IgD-negative memory B cell (primary cell): ENCODE data around the gene AOPEP. TPM values are rescaled to one million over a fixed set of nuclear protein-coding genes. Genes with fewer than 3 reads are reported as not detected.

Experiments used
- H3K27ac Mint-ChIP-seq, 3 donors: one replicate each; pipeline ENCODE4 v1.8.0; 2020 to 2022; ENCODE audit warnings: mild to moderate bottlenecking in 3 of 3, mixed read lengths in 3 of 3, moderate library complexity in 1 of 3
- H3K27me3 Mint-ChIP-seq: one replicate; pipeline ENCODE4 v1.8.0; 2021; ENCODE audit warnings: mixed read lengths
- H3K36me3 Mint-ChIP-seq: one replicate; pipeline ENCODE4 v1.8.0; 2020; ENCODE audit warnings: mild to moderate bottlenecking, mixed read lengths
- H3K4me1 Mint-ChIP-seq, 3 donors: one replicate each; pipeline ENCODE4 v1.8.0; 2020 to 2022; ENCODE audit warnings: mixed read lengths in 3 of 3, mild to moderate bottlenecking in 1 of 3
- H3K4me3 Mint-ChIP-seq, 4 donors: one replicate each; pipeline ENCODE4 v1.8.0; 2020 to 2022; ENCODE audit warnings: mild to moderate bottlenecking in 4 of 4, mixed read lengths in 4 of 4, moderate library complexity in 3 of 4
- H3K9me3 Mint-ChIP-seq, 3 donors: one replicate each; pipeline ENCODE4 v1.8.0; 2020 to 2021; ENCODE audit warnings: mixed read lengths in 3 of 3, mild to moderate bottlenecking in 1 of 3
- polyA plus RNA-seq: library from polyadenylated mRNA; unstranded; fragments of 300-500 nt; fragmentation: Illumina TruSeq; gene quantifications from one replicate; pipeline ENCODE4 v1.2.3, GENCODE V29; 2021

The AOPEP gene
- polyA plus RNA-seq, 1 donor from 2014 or later: 4.5 TPM

GRCh38 chr9:95038666-95039065 lies 312.2 kb downstream of the AOPEP start:
- H3K9me3 Mint-ChIP-seq: no peaks in the 10 kb centered on the region
- no peaks in the 10 kb centered on the region for H3K27me3 Mint-ChIP-seq
- no peak overlapping the region for H3K27ac Mint-ChIP-seq
- no peak overlapping the region for H3K4me3 Mint-ChIP-seq
- peaks cover 5% of the 10 kb centered on the region for H3K36me3 Mint-ChIP-seq
- no peaks in the 10 kb centered on the region for H3K4me1 Mint-ChIP-seq

- Mint-ChIP-seq H3K36me3 (peaks cover 9% of the 10 kb centered on the region), H3K4me3 (no peak overlapping the region), H3K4me1 (no peaks in the 10 kb centered on the region)
Measured at GRCh38 chr9:95040106-95040505, 313.6 kb downstream of the AOPEP start.

GRCh38 chr9:95043826-95044225 lies 317.3 kb downstream of the AOPEP start:
- Mint-ChIP-seq H3K27ac (no peak overlapping the region), H3K27me3 (peaks cover 5% of the 10 kb centered on the region), H3K4me1 (peaks cover 2 to 6% (median 3%) of the 10 kb centered on the region in 3 donors), H3K9me3 (no peaks in the 10 kb centered on the region), H3K36me3 (peaks cover 5% of the 10 kb centered on the region), H3K4me3 (no peak overlapping the region)

More at GRCh38 chr9:95040106-95040505, 313.6 kb downstream of the AOPEP start:
- no peaks in the 10 kb centered on the region for H3K9me3 Mint-ChIP-seq
- H3K27me3 Mint-ChIP-seq: no peaks in the 10 kb centered on the region
- H3K27ac Mint-ChIP-seq: no peak overlapping the region

- Mint-ChIP-seq H3K4me3 (peak overlapping the region in 1 of 4 donors; percentile 13), H3K9me3 (no peaks in the 10 kb centered on the region)
Measured at GRCh38 chr9:95044731-95045508, 318.4 kb downstream of the AOPEP start.

GRCh38 chr9:95045751-95046150 lies 319.3 kb downstream of the AOPEP start:
- peaks cover 3% of the 10 kb centered on the region for H3K36me3 Mint-ChIP-seq
- H3K9me3 Mint-ChIP-seq: no peaks in the 10 kb centered on the region
- no peak overlapping the region for H3K27ac Mint-ChIP-seq
- H3K4me3 Mint-ChIP-seq: no peak overlapping the region
- H3K27me3 Mint-ChIP-seq: peaks cover 13% of the 10 kb centered on the region
- peaks cover 3 to 10% (median 6%) of the 10 kb centered on the region in 3 donors for H3K4me1 Mint-ChIP-seq

More at GRCh38 chr9:95044731-95045508, 318.4 kb downstream of the AOPEP start:
- peak overlapping the region in 1 of 3 donors; percentile 16 for H3K27ac Mint-ChIP-seq
- H3K4me1 Mint-ChIP-seq: peaks cover 3 to 10% (median 6%) of the 10 kb centered on the region in 3 donors
- peaks cover 11% of the 10 kb centered on the region for H3K27me3 Mint-ChIP-seq
- peaks cover 3% of the 10 kb centered on the region for H3K36me3 Mint-ChIP-seq

- no peaks in the 10 kb centered on the region for H3K9me3 Mint-ChIP-seq
- no peak overlapping the region for H3K27ac Mint-ChIP-seq
- H3K4me1 Mint-ChIP-seq: peaks cover 3 to 10% (median 6%) of the 10 kb centered on the region in 3 donors
- peaks cover 16% of the 10 kb centered on the region for H3K27me3 Mint-ChIP-seq
- peaks cover 3% of the 10 kb centered on the region for H3K36me3 Mint-ChIP-seq
- peak overlapping the region; percentile 77 to 89 (median 86) for H3K4me3 Mint-ChIP-seq
Measured at GRCh38 chr9:95047452-95048224, 321.1 kb downstream of the AOPEP start.

GRCh38 chr9:95048225-95049087 lies 322.0 kb downstream of the AOPEP start:
- Mint-ChIP-seq H3K27ac (no peak overlapping the region), H3K4me1 (peaks cover 3 to 10% (median 6%) of the 10 kb centered on the region in 3 donors), H3K36me3 (peaks cover 8% of the 10 kb centered on the region), H3K4me3 (peak overlapping the region; percentile 77 to 89 (median 86)), H3K27me3 (peaks cover 17% of the 10 kb centered on the region), H3K9me3 (no peaks in the 10 kb centered on the region)

- Mint-ChIP-seq H3K27ac (no peak overlapping the region), H3K4me1 (peaks cover 3 to 10% (median 6%) of the 10 kb centered on the region in 3 donors), H3K4me3 (no peak overlapping the region)
Measured at GRCh38 chr9:95049761-95050160, 323.3 kb downstream of the AOPEP start.

GRCh38 chr9:95053611-95054570 lies 327.4 kb downstream of the AOPEP start:
- H3K4me3 Mint-ChIP-seq: no peak overlapping the region

More at GRCh38 chr9:95049761-95050160, 323.3 kb downstream of the AOPEP start:
- Mint-ChIP-seq H3K36me3 (peaks cover 4% of the 10 kb centered on the region), H3K27me3 (peaks cover 19% of the 10 kb centered on the region), H3K9me3 (no peaks in the 10 kb centered on the region)

GRCh38 chr9:95055334-95055850 lies 328.9 kb downstream of the AOPEP start:
- Mint-ChIP-seq H3K9me3 (no peaks in the 10 kb centered on the region), H3K4me3 (no peak overlapping the region), H3K27me3 (peaks cover 9% of the 10 kb centered on the region), H3K4me1 (no peaks in the 10 kb centered on the region), H3K27ac (no peak overlapping the region), H3K36me3 (peaks cover 11% of the 10 kb centered on the region)

More at GRCh38 chr9:95053611-95054570, 327.4 kb downstream of the AOPEP start:
- Mint-ChIP-seq H3K27ac (no peak overlapping the region), H3K27me3 (peaks cover 15% of the 10 kb centered on the region), H3K4me1 (peaks cover under 1 to 2% (median 2%) of the 10 kb centered on the region in 3 donors), H3K36me3 (peaks cover 11% of the 10 kb centered on the region), H3K9me3 (no peaks in the 10 kb centered on the region)

- no peaks in the 10 kb centered on the region for H3K9me3 Mint-ChIP-seq
- H3K27ac Mint-ChIP-seq: no peak overlapping the region
- peaks cover 12% of the 10 kb centered on the region for H3K36me3 Mint-ChIP-seq
- H3K4me3 Mint-ChIP-seq: no peak overlapping the region
- peaks cover 7% of the 10 kb centered on the region for H3K27me3 Mint-ChIP-seq
- H3K4me1 Mint-ChIP-seq: no peaks in the 10 kb centered on the region
Measured at GRCh38 chr9:95055851-95056551, 329.5 kb downstream of the AOPEP start.

GRCh38 chr9:95057101-95057500 lies 330.6 kb downstream of the AOPEP start:
- Mint-ChIP-seq H3K27ac (no peak overlapping the region), H3K27me3 (peaks cover 4% of the 10 kb centered on the region), H3K4me3 (no peak overlapping the region), H3K36me3 (peaks cover 14% of the 10 kb centered on the region), H3K9me3 (no peaks in the 10 kb centered on the region), H3K4me1 (no peaks in the 10 kb centered on the region)
